Measurements from ENCODE around the gene TMC3.

Gene TMC3

GRCh38 chr15:81288616-81289015 lies 85.4 kb downstream of the TMC3 start:
- no peak for TF ChIP-seq CTCF (IDR thresholded peaks at IDR 0.05)
- no peaks in the 10 kb centered on the region for H3K36me3 Mint-ChIP-seq (ENCODE audit: low read depth)
- H3K27ac Mint-ChIP-seq: peak overlapping the region; percentile 1
- peaks cover 9% of the 10 kb centered on the region for H3K27me3 Mint-ChIP-seq (ENCODE audit: low read depth, poor library complexity)
- H3K9me3 Mint-ChIP-seq: no peaks in the 10 kb centered on the region
- H3K4me3 Mint-ChIP-seq: no peak overlapping the region
- DNase-seq: no peak
- H3K4me1 Mint-ChIP-seq: no peaks in the 10 kb centered on the region

GRCh38 chr15:81288040-81288439 lies 86.0 kb downstream of the TMC3 start:
- Mint-ChIP-seq H3K27ac (no peak overlapping the region), H3K9me3 (no peaks in the 10 kb centered on the region), H3K4me3 (no peak overlapping the region), H3K27me3 (ENCODE audit: low read depth, poor library complexity) (peaks cover 9% of the 10 kb centered on the region), H3K36me3 (ENCODE audit: low read depth) (no peaks in the 10 kb centered on the region), H3K4me1 (no peaks in the 10 kb centered on the region)
- DNase-seq: no peak
- TF ChIP-seq CTCF (IDR thresholded peaks at IDR 0.05): no peak

GRCh38 chr15:81286621-81287121 lies 87.3 kb downstream of the TMC3 start:
- no peak for DNase-seq
- Mint-ChIP-seq H3K4me1 (peaks cover 3% of the 10 kb centered on the region), H3K27ac (no peak overlapping the region), H3K27me3 (ENCODE audit: low read depth, poor library complexity) (peaks cover 8% of the 10 kb centered on the region), H3K36me3 (ENCODE audit: low read depth) (no peaks in the 10 kb centered on the region), H3K4me3 (no peak overlapping the region), H3K9me3 (no peaks in the 10 kb centered on the region)
- TF ChIP-seq CTCF (IDR thresholded peaks at IDR 0.05): no peak

GRCh38 chr15:81285461-81285860 lies 88.6 kb downstream of the TMC3 start:
- Mint-ChIP-seq H3K4me1 (peaks cover 10% of the 10 kb centered on the region), H3K27ac (no peak overlapping the region), H3K27me3 (ENCODE audit: low read depth, poor library complexity) (peaks cover 8% of the 10 kb centered on the region), H3K4me3 (no peak overlapping the region), H3K9me3 (no peaks in the 10 kb centered on the region), H3K36me3 (ENCODE audit: low read depth) (no peaks in the 10 kb centered on the region)
- TF ChIP-seq CTCF (IDR thresholded peaks at IDR 0.05): no peak
- no peak for DNase-seq

GRCh38 chr15:81284256-81285031 lies 89.6 kb downstream of the TMC3 start:
- no peak for DNase-seq
- Mint-ChIP-seq H3K4me3 (no peak overlapping the region), H3K36me3 (ENCODE audit: low read depth) (no peaks in the 10 kb centered on the region), H3K27me3 (ENCODE audit: low read depth, poor library complexity) (peaks cover 11% of the 10 kb centered on the region), H3K9me3 (no peaks in the 10 kb centered on the region), H3K27ac (no peak overlapping the region), H3K4me1 (peaks cover 18% of the 10 kb centered on the region)
- no peak for TF ChIP-seq CTCF (IDR thresholded peaks at IDR 0.05)

GRCh38 chr15:81282911-81283310 lies 91.1 kb downstream of the TMC3 start:
- Mint-ChIP-seq H3K4me3 (no peak overlapping the region), H3K27ac (no peak overlapping the region), H3K36me3 (ENCODE audit: low read depth) (peaks cover 10% of the 10 kb centered on the region), H3K4me1 (peaks cover 19% of the 10 kb centered on the region), H3K27me3 (ENCODE audit: low read depth, poor library complexity) (peaks cover 18% of the 10 kb centered on the region), H3K9me3 (peaks cover 14% of the 10 kb centered on the region)
- no peak for TF ChIP-seq CTCF (IDR thresholded peaks at IDR 0.05)
- no peak for DNase-seq
